HCT116 (cell line): Measurements from ENCODE around the gene CFAP57.

ENCODE experiments used
- CTCF ChIP-seq, 3 experiments: fragments of 200-600 bp in 1 of 3; sonication (generic) in 1 of 3; IDR thresholded peaks in 2 of 3; conservative IDR thresholded peaks in 1 of 3; 2 replicates each; pipeline ENCODE4 v1.5.1; 2012 to 2017; ENCODE audit warnings: low read depth in 2 of 3, low read length in 2 of 3, antibody characterized with exemption in 1 of 3, borderline replicate concordance in 1 of 3, control low read depth in 1 of 3, mild to moderate bottlenecking in 1 of 3, mixed read lengths in 1 of 3, mixed run types in 1 of 3, moderate library complexity in 1 of 3; ENCODE audit not compliant: insufficient read depth in 1 of 3
- EGR1 ChIP-seq: IDR thresholded peaks from 2 replicates; pipeline ENCODE4 v1.6.1; 2012; ENCODE audit warnings: low read depth
- ELF1 ChIP-seq: IDR thresholded peaks from 2 replicates; pipeline ENCODE4 v1.6.1; 2012; ENCODE audit warnings: low read depth, borderline replicate concordance
- MAX ChIP-seq: IDR thresholded peaks from 2 replicates; pipeline ENCODE4 v1.6.1; 2012
- POLR2A ChIP-seq: IDR thresholded peaks from 2 replicates; pipeline ENCODE4 v1.7.0; 2011; ENCODE audit warnings: borderline replicate concordance; ENCODE audit not compliant: insufficient read depth, insufficient read length; ENCODE audit errors: extremely low read depth
- RAD21 ChIP-seq: IDR thresholded peaks from 2 replicates; pipeline ENCODE4 v1.6.1; 2012; ENCODE audit warnings: low read depth, mild to moderate bottlenecking
- REST ChIP-seq: IDR thresholded peaks from 2 replicates; pipeline ENCODE4 v1.6.1; 2012; ENCODE audit warnings: low read depth
- SIN3A ChIP-seq: IDR thresholded peaks from 2 replicates; pipeline ENCODE4 v1.6.1; 2012; ENCODE audit warnings: low read depth
- SP1 ChIP-seq: IDR thresholded peaks from 2 replicates; pipeline ENCODE4 v1.6.1; 2012; ENCODE audit warnings: low read depth
- TCF7L2 ChIP-seq: IDR thresholded peaks from 2 replicates; pipeline ENCODE4 v1.7.0; 2011; ENCODE audit warnings: borderline replicate concordance, inconsistent platforms; ENCODE audit not compliant: insufficient read depth, insufficient read length; ENCODE audit errors: extremely low read depth
- YY1 ChIP-seq: IDR thresholded peaks from 2 replicates; pipeline ENCODE4 v1.6.1; 2011; ENCODE audit warnings: low read length, low read depth, moderate library complexity, mild to moderate bottlenecking; ENCODE audit not compliant: insufficient replicate concordance; ENCODE audit errors: extremely low read depth
- ZNF274 ChIP-seq: fragments of 200-500 bp; sonication (Bioruptor generic); IDR thresholded peaks from 2 replicates; pipeline ENCODE4 v1.6.1; 2014; ENCODE audit warnings: mild to moderate bottlenecking, low read depth, low read length, inconsistent platforms

- TF ChIP-seq SP1 = no peak
- no peak for TF ChIP-seq CTCF (IDR thresholded peaks at IDR 0.05 in 2 of 3, conservative IDR thresholded peaks at IDR 0.05 in 1 of 3; ENCODE audit: borderline replicate concordance in 1 of 3, insufficient read depth in 1 of 3, low read depth in 2 of 3, low read length in 2 of 3)
- TF ChIP-seq ZNF274 = no peak
- no peak for TF ChIP-seq MAX
- TF ChIP-seq POLR2A = no peak
- no peak for TF ChIP-seq REST
- TF ChIP-seq ELF1 = no peak
- no peak for TF ChIP-seq RAD21
- no peak for TF ChIP-seq YY1
- no peak for TF ChIP-seq SIN3A
- no peak for TF ChIP-seq EGR1
- TF ChIP-seq TCF7L2 = no peak
These were observed 122.0 kb downstream of the CFAP57 start for GRCh38 chr1:43293896-43294760.
